Fibroblast of lung (primary cell): ENCODE measurements around the gene MAPK1IP1L. TPM values are rescaled to one million over a fixed set of nuclear protein-coding genes. Genes with fewer than 3 reads are reported as not detected.
"Not testable (repeated sequence)": the region's sequence is repeated elsewhere in the genome, so short reads cannot be mapped to it uniquely, and the experiment has no call there.

Source experiments
- DNase-seq, 2 donors: peaks; one replicate each; pipeline versions ENCODE4 v3.0.0 to v3.0.0-alpha.2; 2010; ENCODE audit warnings: low read depth in 2 of 2
- H2AFZ ChIP-seq: 2 replicates; pipeline ENCODE4 v1.5.1; 2012; ENCODE audit warnings: low read length, control low read depth, inconsistent platforms
- H3K27ac ChIP-seq: 2 replicates; pipeline ENCODE4 v1.5.1; 2011; ENCODE audit warnings: low read length, control low read depth; ENCODE audit not compliant: insufficient read depth
- H3K27me3 ChIP-seq: 2 replicates; pipeline ENCODE4 v1.5.1; 2011; ENCODE audit warnings: mild to moderate bottlenecking, low read length; ENCODE audit not compliant: control insufficient read depth, insufficient read depth
- H3K36me3 ChIP-seq: 2 replicates; pipeline ENCODE4 v1.5.1; 2011; ENCODE audit warnings: low read length; ENCODE audit not compliant: control insufficient read depth, insufficient read depth
- H3K4me1 ChIP-seq: 2 replicates; pipeline ENCODE4 v1.5.1; 2011; ENCODE audit warnings: low read length; ENCODE audit not compliant: control insufficient read depth, insufficient read depth; ENCODE audit errors: extremely low read depth
- H3K4me2 ChIP-seq: 2 replicates; pipeline ENCODE4 v1.5.1; 2011; ENCODE audit warnings: low read length, control low read depth; ENCODE audit not compliant: insufficient read depth; ENCODE audit errors: extremely low read depth
- H3K4me3 ChIP-seq, 4 experiments: fragments of 200-600 bp in 1 of 4; sonication (generic) in 1 of 4; replicated peaks in 1 of 4; 2 replicates each; pipeline ENCODE4 v1.5.1; 2011 to 2016; ENCODE audit warnings: low read length in 4 of 4, low read depth in 3 of 4, mild to moderate bottlenecking in 3 of 4, control low read depth in 2 of 4, inconsistent platforms in 1 of 4, mixed read lengths in 1 of 4; ENCODE audit not compliant: insufficient read depth in 1 of 4; ENCODE audit errors: control extremely low read depth in 1 of 4
- H3K79me2 ChIP-seq: 2 replicates; pipeline ENCODE4 v1.5.1; 2012; ENCODE audit warnings: mild to moderate bottlenecking, low read length, inconsistent platforms; ENCODE audit not compliant: control insufficient read depth, insufficient read depth
- H3K9ac ChIP-seq: 2 replicates; pipeline ENCODE4 v1.5.1; 2011; ENCODE audit warnings: mild to moderate bottlenecking, low read length, control low read depth; ENCODE audit not compliant: insufficient read depth
- H3K9me3 ChIP-seq: 2 replicates; pipeline ENCODE4 v1.5.1; 2012; ENCODE audit warnings: low read depth, low read length; ENCODE audit not compliant: control insufficient read depth, insufficient read depth
- H4K20me1 ChIP-seq: 2 replicates; pipeline ENCODE4 v1.5.1; 2011; ENCODE audit warnings: low read length; ENCODE audit not compliant: control insufficient read depth, insufficient read depth; ENCODE audit errors: extremely low read depth
- CTCF ChIP-seq, 2 donors: IDR thresholded peaks in 1 of 2; conservative IDR thresholded peaks in 1 of 2; 1 replicate in 1 of 2; 2 replicates in 1 of 2; pipeline ENCODE4 v1.5.1; 2011 to 2012; ENCODE audit warnings: low read length in 2 of 2, control low read depth in 1 of 2, inconsistent platforms in 1 of 2, low read depth in 1 of 2, mild to moderate bottlenecking in 1 of 2
- EZH2 ChIP-seq: IDR thresholded peaks from 2 replicates; pipeline ENCODE4 v1.5.1; 2012; ENCODE audit warnings: low read length, control low read depth, mild to moderate bottlenecking; ENCODE audit errors: missing control alignments
- polyA plus RNA-seq, 2 donors: library from polyadenylated mRNA; depleted of rRNA in 1 of 2; stranded (reverse) in 1 of 2; unstranded in 1 of 2; fragments of >200 nt; gene quantifications; 2 replicates each; pipeline ENCODE4 v1.2.1, GENCODE V29; 2011 to 2012; ENCODE audit warnings: missing spikeins in 1 of 2
- total RNA-seq: library from RNA; depleted of rRNA; stranded (reverse); fragments of >200 nt; gene quantifications from 2 replicates; pipeline ENCODE4 v1.2.1, GENCODE V29; 2014

MAPK1IP1L gene
- total and polyA plus RNA-seq, 2 donors (not counting 1 experiment from before 2014, with no cell fraction given) = 16.5 to 82.3 TPM

GRCh38 chr14:55028476-55028875 is 23.0 kb upstream of the MAPK1IP1L start:
- Histone ChIP-seq H3K27ac (no peak overlapping the region), H3K79me2 (peaks cover 67% of the 10 kb centered on the region), H3K4me3 (peak overlapping the region; percentile 86 to 98 (median 94)), H3K9ac (no peak overlapping the region), H3K27me3 (no peaks in the 10 kb centered on the region), H2AFZ (no peak overlapping the region), H3K4me2 (peak overlapping the region; percentile 68), H3K36me3 (no peaks in the 10 kb centered on the region), H3K4me1 (peaks cover 4% of the 10 kb centered on the region), H4K20me1 (no peaks in the 10 kb centered on the region), H3K9me3 (no peaks in the 10 kb centered on the region)
- no peak for DNase-seq
- no peak for TF ChIP-seq CTCF (conservative IDR thresholded peaks at IDR 0.05 in 1 of 2, IDR thresholded peaks at IDR 0.05 in 1 of 2; ENCODE audit: low read depth in 1 of 2, low read length in 2 of 2)
- TF ChIP-seq EZH2 = no peak

- H4K20me1 ChIP-seq = no peaks in the 10 kb centered on the region
- H3K9me3 ChIP-seq = no peaks in the 10 kb centered on the region
- no peak overlapping the region for H3K9ac ChIP-seq
- H3K27me3 ChIP-seq = no peaks in the 10 kb centered on the region
- no peak overlapping the region for H3K27ac ChIP-seq
- no peak for DNase-seq
- peaks cover 54% of the 10 kb centered on the region for H3K79me2 ChIP-seq
- H2AFZ ChIP-seq = no peak overlapping the region
- no peaks in the 10 kb centered on the region for H3K36me3 ChIP-seq
- TF ChIP-seq CTCF (conservative IDR thresholded peaks at IDR 0.05 in 1 of 2, IDR thresholded peaks at IDR 0.05 in 1 of 2; ENCODE audit: low read depth in 1 of 2, low read length in 2 of 2) (no peak), EZH2 (no peak)
- no peak overlapping the region for H3K4me3 ChIP-seq
- H3K4me2 ChIP-seq = no peak overlapping the region
- no peaks in the 10 kb centered on the region for H3K4me1 ChIP-seq
Observed at GRCh38 chr14:55031190-55031589, 20.3 kb upstream of the MAPK1IP1L start.

- not testable (repeated sequence) for H2AFZ ChIP-seq, H3K9ac ChIP-seq, H4K20me1 ChIP-seq, H3K4me3 ChIP-seq, H3K9me3 ChIP-seq, H3K4me2 ChIP-seq, H3K79me2 ChIP-seq, DNase-seq, H3K27ac ChIP-seq, H3K36me3 ChIP-seq, H3K4me1 ChIP-seq, H3K27me3 ChIP-seq
Observed at GRCh38 chr14:55037995-55038394, 13.5 kb upstream of the MAPK1IP1L start.
